AG09309 (cell line): ENCODE measurements around the gene DEXI.

Source experiments
- DNase-seq: peaks from one replicate; pipeline ENCODE4 v3.0.0-alpha.2; 2010; ENCODE audit warnings: low read depth
- H3K4me3 ChIP-seq: 2 replicates; pipeline ENCODE4 v1.5.1; 2011; ENCODE audit warnings: mild to moderate bottlenecking, low read depth, low read length, moderate library complexity; ENCODE audit not compliant: control insufficient read depth
- TF ChIP-seq, protein P1 (sequence below): IDR thresholded peaks from 2 replicates; pipeline ENCODE4 v1.5.1; 2011; ENCODE audit warnings: mild to moderate bottlenecking, low read depth, low read length, inconsistent platforms; ENCODE audit not compliant: insufficient read depth, control insufficient read depth; ENCODE audit errors: missing control alignments

DEXI gene

DNA sequence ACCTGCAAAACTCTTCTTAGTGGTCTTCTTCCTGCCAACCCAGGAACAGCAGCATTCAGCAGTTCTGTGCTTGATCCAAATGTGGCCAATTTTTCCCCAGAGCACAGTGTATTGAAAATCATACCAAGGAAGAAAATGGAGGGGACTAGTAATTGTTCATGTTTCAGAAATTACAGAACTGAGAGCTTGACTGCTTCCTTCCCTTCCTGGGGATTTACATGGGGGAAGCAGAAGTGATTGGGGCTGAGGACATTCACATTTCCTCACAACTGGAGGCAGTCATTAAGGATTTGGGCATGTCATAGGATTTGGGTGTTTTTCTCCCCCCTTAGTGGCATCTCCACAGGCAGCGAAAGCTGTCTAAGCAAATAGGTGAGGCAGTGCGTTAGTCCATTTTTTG, 45.5 kb downstream of the DEXI start:
- H3K4me3 ChIP-seq = no peak overlapping the region
- no peak for DNase-seq
- TF ChIP-seq, protein P1, sequence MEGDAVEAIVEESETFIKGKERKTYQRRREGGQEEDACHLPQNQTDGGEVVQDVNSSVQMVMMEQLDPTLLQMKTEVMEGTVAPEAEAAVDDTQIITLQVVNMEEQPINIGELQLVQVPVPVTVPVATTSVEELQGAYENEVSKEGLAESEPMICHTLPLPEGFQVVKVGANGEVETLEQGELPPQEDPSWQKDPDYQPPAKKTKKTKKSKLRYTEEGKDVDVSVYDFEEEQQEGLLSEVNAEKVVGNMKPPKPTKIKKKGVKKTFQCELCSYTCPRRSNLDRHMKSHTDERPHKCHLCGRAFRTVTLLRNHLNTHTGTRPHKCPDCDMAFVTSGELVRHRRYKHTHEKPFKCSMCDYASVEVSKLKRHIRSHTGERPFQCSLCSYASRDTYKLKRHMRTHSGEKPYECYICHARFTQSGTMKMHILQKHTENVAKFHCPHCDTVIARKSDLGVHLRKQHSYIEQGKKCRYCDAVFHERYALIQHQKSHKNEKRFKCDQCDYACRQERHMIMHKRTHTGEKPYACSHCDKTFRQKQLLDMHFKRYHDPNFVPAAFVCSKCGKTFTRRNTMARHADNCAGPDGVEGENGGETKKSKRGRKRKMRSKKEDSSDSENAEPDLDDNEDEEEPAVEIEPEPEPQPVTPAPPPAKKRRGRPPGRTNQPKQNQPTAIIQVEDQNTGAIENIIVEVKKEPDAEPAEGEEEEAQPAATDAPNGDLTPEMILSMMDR = no peak

DNA sequence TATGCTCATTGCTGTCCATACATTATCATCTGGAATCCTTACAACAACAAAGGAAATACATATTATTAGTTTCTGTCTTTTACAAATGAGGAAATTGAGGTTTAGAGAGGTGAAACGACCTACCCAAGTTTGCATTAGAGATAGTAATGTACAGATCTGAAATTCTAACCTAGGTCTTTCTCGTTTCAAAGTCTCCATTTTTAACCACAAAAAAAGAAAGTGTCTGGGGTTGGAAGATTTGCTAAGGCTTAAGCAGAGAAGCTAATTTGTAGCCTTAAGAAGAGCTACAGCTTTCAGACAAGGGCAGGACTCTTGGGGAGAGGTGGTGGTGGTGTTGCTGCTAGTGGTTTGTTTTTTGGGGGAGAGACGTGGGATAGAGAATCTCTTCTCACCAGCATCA, 46.1 kb downstream of the DEXI start:
- no peak overlapping the region for H3K4me3 ChIP-seq
- TF ChIP-seq, protein P1 = no peak
- DNase-seq = no peak

DNA sequence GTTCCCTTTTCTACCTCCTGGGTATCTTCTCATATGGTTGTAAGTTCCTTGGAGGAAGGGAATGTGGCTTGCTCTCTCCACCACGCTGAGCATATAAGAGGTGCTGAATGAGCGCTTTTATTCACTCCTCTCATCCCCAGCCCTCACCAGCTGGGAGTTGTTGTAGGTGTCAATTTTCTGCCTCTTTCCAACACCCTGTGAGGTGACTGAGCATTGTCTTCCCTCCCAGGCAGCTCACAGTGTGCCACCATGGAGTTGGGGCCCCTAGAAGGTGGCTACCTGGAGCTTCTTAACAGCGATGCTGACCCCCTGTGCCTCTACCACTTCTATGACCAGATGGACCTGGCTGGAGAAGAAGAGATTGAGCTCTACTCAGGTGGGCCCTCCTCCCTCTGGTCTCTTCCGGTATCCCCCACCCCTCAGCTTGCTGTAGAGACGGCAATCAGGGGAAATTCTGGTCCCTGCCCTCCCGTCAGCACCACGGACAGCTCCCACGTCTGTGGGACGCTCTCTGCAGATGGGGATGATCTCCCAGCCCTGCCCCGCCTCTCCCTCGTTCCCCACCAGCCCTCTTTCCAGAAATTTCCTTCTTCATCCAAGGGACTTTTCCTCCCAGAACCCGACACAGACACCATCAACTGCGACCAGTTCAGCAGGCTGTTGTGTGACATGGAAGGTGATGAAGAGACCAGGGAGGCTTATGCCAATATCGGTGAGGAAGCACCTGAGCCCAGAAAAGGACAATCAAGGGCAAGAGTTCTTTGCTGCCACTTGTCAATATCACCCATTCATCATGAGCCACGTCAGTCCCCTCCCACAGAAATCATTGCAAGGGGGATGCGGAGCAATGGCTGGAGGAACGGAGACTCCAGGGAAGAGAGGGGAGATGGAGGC, 47.0 kb downstream of the DEXI start:
- TF ChIP-seq, protein P1 = no peak
- no peak overlapping the region for H3K4me3 ChIP-seq
- DNase-seq = no peak

DNA sequence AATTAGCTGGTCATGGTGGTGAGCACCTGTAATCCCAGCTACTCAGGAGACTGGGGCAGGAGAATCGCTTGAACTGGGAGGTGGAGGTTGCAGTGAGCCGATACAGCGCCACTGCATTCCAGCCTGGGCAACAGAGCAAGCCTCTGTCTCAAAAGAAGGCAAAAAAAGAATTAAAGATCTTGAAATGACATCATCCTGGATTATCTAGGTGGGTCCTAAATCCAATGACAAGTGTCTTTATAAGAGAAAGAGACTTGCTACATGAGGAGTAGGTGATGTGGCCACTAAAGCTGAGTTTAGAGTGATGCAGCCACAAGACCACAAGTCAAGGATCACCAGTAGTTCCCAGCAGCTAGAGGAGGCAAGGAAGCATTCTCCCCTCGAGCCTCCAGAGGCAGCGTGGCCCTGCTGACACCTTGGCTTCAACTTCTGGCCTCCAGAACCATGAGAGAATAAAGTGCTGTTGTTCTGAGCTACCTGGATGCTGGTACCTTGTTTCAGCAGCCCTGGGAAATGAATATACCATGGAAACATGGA, 49.4 kb downstream of the DEXI start:
- DNase-seq = no peak
- no peak overlapping the region for H3K4me3 ChIP-seq
- TF ChIP-seq, protein P1 = no peak

DNA sequence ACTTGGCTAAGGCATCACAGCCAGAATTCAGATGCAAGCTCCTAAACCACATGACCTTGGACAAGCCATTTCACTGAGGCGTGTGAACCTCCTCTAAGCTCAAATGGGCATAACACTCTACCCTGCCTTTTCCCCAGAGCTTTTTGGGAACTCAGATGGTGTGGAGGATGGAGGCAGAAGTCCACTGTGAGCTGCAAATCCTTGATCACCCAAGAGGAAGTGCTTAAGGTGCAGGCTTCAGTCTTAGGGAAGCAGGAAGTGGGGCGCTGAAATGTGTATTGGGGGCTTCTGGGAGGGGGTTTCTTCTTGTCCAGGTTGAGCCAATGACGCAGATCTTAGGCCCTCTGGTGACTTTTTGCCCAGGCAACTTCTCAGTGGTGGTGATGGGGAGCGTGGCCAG, 52.4 kb downstream of the DEXI start:
- TF ChIP-seq, protein P1 = no peak
- no peak overlapping the region for H3K4me3 ChIP-seq
- DNase-seq = no peak

DNA sequence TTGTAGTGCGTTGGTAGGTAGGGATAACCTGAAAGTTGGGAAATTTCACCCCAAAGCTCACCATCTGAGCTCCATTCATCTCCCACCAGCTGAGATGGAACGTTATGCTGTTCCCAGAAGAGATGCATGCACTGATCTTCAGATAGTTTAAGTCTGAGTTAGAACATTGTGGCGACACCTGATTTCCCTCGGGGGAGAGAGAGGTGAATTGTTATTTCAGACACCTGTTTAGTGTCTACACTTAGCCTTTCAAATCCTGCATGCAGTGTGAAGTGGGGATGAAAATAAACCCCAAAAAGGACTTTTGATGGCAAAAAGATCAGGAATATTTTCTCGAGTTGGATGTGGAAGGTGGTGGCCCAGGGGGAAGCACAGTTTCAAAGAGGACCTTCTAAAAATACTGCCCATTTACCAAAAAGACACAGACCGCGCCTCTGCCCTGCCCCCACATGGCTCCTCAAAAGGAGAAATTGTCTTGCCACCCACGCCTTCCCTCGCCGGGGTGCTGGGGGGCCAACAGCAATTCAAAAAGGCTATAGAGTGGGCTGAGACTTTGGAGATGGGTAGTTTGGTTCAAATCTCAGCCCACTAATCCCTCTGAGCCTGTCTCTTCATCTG, 53.8 kb downstream of the DEXI start:
- no peak for DNase-seq

More for the DNA sequence above, 53.8 kb downstream of the DEXI start:
- H3K4me3 ChIP-seq = no peak overlapping the region
- TF ChIP-seq, protein P1 = no peak
